ENCODE measurements around the gene GATA5. TPM values are rescaled to one million over a fixed set of nuclear protein-coding genes. Genes with fewer than 3 reads are reported as not detected.

Gene GATA5
- total and polyA plus RNA-seq, 4 donors = 0.49 to 15.2 (median 1.3) TPM

DNA sequence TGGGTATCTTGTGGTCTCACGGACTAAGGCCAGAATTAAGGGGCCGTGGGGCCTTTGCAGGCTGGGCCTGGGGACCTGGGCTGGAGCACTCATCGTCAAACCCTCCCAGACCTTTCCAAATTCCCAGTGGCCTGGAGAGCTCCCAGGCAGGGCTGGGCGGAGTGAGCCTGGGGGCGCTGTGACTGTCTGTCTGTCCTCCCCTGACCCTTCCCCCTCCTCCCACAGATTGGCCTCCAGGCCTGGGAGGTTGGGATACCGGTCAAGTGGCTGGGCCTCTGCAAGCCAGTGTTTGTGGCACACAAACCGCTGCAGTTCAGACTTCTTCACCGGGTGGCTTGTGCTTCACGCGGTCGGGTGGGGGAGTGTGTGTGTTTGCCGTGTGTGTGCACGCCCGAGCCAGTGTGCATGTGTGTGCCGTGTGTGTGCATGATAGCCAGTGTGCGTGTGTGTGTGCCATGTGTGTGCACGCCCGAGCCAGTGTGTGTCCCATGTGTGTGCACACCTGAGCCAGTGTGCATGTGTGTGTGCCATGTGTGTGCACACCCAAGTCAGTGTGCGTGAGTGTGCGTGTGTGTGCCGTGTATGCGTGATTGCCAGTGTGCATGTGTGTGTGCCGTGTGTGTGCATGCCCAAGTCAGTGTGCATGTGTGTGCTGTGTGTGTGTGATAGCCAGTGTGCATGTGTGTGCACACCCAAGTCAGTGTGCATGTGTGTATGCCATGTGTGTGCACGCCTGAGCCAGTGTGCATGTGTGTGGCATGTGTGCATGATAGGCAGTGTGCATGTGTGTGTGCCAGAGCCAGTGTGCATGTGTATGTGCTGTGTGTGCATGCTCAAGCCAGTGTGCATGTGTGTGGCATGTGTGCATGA, 54.7 kb downstream of the GATA5 start:
- no peak overlapping the region for H3K4me3 ChIP-seq
- no peak for DNase-seq
- TF ChIP-seq, protein P1, sequence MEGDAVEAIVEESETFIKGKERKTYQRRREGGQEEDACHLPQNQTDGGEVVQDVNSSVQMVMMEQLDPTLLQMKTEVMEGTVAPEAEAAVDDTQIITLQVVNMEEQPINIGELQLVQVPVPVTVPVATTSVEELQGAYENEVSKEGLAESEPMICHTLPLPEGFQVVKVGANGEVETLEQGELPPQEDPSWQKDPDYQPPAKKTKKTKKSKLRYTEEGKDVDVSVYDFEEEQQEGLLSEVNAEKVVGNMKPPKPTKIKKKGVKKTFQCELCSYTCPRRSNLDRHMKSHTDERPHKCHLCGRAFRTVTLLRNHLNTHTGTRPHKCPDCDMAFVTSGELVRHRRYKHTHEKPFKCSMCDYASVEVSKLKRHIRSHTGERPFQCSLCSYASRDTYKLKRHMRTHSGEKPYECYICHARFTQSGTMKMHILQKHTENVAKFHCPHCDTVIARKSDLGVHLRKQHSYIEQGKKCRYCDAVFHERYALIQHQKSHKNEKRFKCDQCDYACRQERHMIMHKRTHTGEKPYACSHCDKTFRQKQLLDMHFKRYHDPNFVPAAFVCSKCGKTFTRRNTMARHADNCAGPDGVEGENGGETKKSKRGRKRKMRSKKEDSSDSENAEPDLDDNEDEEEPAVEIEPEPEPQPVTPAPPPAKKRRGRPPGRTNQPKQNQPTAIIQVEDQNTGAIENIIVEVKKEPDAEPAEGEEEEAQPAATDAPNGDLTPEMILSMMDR (IDR thresholded peaks at IDR 0.05; ENCODE audit: control extremely low read depth, extremely low read depth) = no peak

DNA sequence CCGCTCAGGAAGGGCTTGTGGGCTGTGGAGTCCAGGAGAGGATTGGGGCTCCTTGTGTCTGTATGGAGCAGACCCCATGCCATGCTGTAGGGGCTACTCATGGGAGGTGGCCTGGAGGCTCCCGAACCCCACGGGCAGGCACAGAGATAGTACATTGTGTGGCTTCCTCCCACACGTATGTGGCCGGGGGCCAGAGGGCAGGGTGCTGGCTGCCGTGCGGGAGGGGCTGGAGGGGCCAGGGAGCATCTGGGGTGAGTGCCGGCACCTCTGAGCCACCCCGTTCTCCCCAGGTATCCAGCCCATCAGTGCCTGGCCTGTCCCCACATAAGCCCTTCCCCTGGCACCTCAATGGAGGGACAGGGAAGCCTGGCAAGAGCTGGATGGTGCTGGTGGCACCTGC, 56.0 kb downstream of the GATA5 start:
- TF ChIP-seq, protein P1 (IDR thresholded peaks at IDR 0.05; ENCODE audit: control extremely low read depth, extremely low read depth) = no peak
- Histone ChIP-seq H3K9ac (ENCODE audit: insufficient read depth in 1 of 2, low read length in 2 of 2) (no peak overlapping the region), H3K27ac (ENCODE audit: low read depth in 1 of 2, low read length in 1 of 2) (no peak overlapping the region), H3K27me3 (ENCODE audit: control insufficient read depth in 3 of 3, insufficient read depth in 3 of 3, low read length in 2 of 3) (no peaks in the 10 kb centered on the region), H3K36me3 (ENCODE audit: control insufficient read depth in 4 of 4, insufficient read depth in 4 of 4, low read length in 4 of 4) (no peaks in the 10 kb centered on the region), H3K4me1 (ENCODE audit: control insufficient read depth in 5 of 5, insufficient read depth in 5 of 5, low read length in 5 of 5) (peaks cover 0 to 19% (median 0%) of the 10 kb centered on the region in 5 donors), H3K9me3 (ENCODE audit: control insufficient read depth in 4 of 4, insufficient read depth in 3 of 4, low read length in 3 of 4) (no peaks in the 10 kb centered on the region), H3K4me3 (no peak overlapping the region)
- ATAC-seq (ENCODE audit: insufficient read depth, low FRiP score) = no peak
- no peak for DNase-seq
- 73 to 82% methylated on average over 9 of the region's 9 CpGs for WGBS, 2 donors

More for the DNA sequence above, 54.7 kb downstream of the GATA5 start:
- Histone ChIP-seq H3K9ac (ENCODE audit: insufficient read depth in 1 of 2, low read length in 2 of 2) (no peak overlapping the region), H3K4me1 (ENCODE audit: control insufficient read depth in 5 of 5, insufficient read depth in 5 of 5, low read length in 5 of 5) (peaks cover 0 to 19% (median 0%) of the 10 kb centered on the region in 5 donors), H3K27ac (ENCODE audit: low read depth in 1 of 2, low read length in 1 of 2) (no peak overlapping the region), H3K27me3 (ENCODE audit: control insufficient read depth in 3 of 3, insufficient read depth in 3 of 3, low read length in 2 of 3) (no peaks in the 10 kb centered on the region), H3K36me3 (ENCODE audit: control insufficient read depth in 4 of 4, insufficient read depth in 4 of 4, low read length in 4 of 4) (no peaks in the 10 kb centered on the region), H3K9me3 (ENCODE audit: control insufficient read depth in 4 of 4, insufficient read depth in 3 of 4, low read length in 3 of 4) (no peaks in the 10 kb centered on the region)
- 88 to 93% methylated on average over 24 of the region's 24 CpGs for WGBS, 2 donors
- no peak for ATAC-seq (ENCODE audit: insufficient read depth, low FRiP score)

DNA sequence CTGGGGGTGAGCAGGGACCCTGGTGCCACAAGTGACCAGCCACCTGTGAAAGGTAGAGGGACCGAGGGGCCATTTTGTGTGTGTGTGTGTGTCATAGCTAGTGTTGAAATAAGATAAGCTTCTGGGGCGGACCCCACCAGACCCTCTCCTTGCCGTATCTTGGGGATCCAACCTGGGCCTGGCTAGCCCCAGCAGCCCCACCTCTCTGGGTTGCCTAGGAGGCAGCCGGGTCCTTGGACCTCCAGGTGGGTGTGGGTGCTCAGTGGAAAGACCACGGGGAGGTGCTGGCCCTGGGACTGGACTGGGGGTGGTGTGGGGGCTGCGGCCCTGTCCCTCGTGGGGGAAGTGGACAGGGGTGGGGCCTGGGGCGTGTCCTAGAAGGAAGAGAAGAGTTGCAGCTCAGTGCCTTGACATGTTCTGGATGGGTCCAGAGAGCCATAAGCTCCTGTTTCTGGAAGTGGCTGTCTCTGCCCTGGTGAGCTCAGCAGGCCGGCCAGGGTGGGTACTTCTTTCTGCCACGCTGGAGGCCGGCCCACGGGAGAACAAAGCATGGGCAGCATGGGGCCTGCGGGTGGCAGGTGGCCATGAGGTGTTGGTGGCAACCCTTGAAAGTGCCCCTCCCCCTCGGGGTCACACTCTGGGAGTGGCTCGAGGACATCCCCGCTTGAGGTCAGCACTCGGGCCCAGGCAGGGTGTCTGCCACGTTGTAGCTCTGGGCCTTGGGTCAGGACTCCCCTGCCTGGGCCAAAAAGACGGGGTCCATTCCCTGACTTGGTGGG, 56.9 kb downstream of the GATA5 start:
- ATAC-seq (ENCODE audit: insufficient read depth, low FRiP score) (no peak), DNase-seq (no peak)
- TF ChIP-seq, protein P1 (IDR thresholded peaks at IDR 0.05; ENCODE audit: control extremely low read depth, extremely low read depth) = no peak
- H3K9ac ChIP-seq (ENCODE audit: insufficient read depth in 1 of 2, low read length in 2 of 2) = no peak overlapping the region
- no peak overlapping the region for H3K27ac ChIP-seq (ENCODE audit: low read depth in 1 of 2, low read length in 1 of 2)
- H3K36me3 ChIP-seq (ENCODE audit: control insufficient read depth in 4 of 4, insufficient read depth in 4 of 4, low read length in 4 of 4) = no peaks in the 10 kb centered on the region
- no peak overlapping the region for H3K4me3 ChIP-seq
- H3K9me3 ChIP-seq (ENCODE audit: control insufficient read depth in 4 of 4, insufficient read depth in 3 of 4, low read length in 3 of 4) = no peaks in the 10 kb centered on the region
- peaks cover 0 to 11% (median 0%) of the 10 kb centered on the region in 5 donors for H3K4me1 ChIP-seq (ENCODE audit: control insufficient read depth in 5 of 5, insufficient read depth in 5 of 5, low read length in 5 of 5)
- no peaks in the 10 kb centered on the region for H3K27me3 ChIP-seq (ENCODE audit: control insufficient read depth in 3 of 3, insufficient read depth in 3 of 3, low read length in 2 of 3)
- WGBS, 2 donors = 78 to 92% methylated on average over 19 of the region's 19 CpGs
